Endothelial cell of umbilical vein (primary cell): Measurements from ENCODE around the gene CAMTA1. TPM values are rescaled to one million over a fixed set of nuclear protein-coding genes. Genes with fewer than 3 reads are reported as not detected.

Experiments used
- BruUV-seq: library from RNA; stranded (reverse); fragments of 400-500 nt; replicated peaks from 2 replicates; lab custom pipeline; 2021; lab: Mats Ljungman, UMichigan
- CTCF ChIA-PET: fragments of 300-600, 350-600 bp; sonication (Branson Sonifier 250); formaldehyde crosslinking; loops from one replicate; lab custom pipeline; 2021; ENCODE audit warnings: antibody characterized with exemption, inconsistent platforms; lab: Charles Lee
- POLR2A ChIA-PET: fragments of 300-600, 350-600 bp; sonication (Branson Sonifier 250); formaldehyde crosslinking; loops from one replicate; lab custom pipeline; 2021; ENCODE audit warnings: antibody characterized with exemption, inconsistent platforms; lab: Charles Lee
- DNase-seq: peaks from one replicate; pipeline ENCODE4 v3.0.0-alpha.2; 2011; ENCODE audit warnings: low read depth, low spot score
- FAIRE-seq: peaks from 2 replicates; lab custom pipeline; 2011; peaks lifted over from hg19 to GRCh38; lab: Jason Lieb, UNC
- H2AFZ ChIP-seq: 2 replicates; pipeline ENCODE4 v1.6.0; 2012; ENCODE audit warnings: low read depth, low read length, control low read depth, inconsistent platforms
- H3K27ac ChIP-seq: 2 replicates; pipeline ENCODE4 v1.5.1; 2011; ENCODE audit warnings: low read depth, mild to moderate bottlenecking, control low read depth, low read length, moderate library complexity; ENCODE audit not compliant: insufficient read depth
- H3K27me3 ChIP-seq, 2 experiments: 2 replicates each; pipeline versions ENCODE4 v1.6.0 to v1.6.1; 2011; ENCODE audit warnings: low read length in 2 of 2, mixed read lengths in 1 of 2; ENCODE audit not compliant: control insufficient read depth in 2 of 2, insufficient read depth in 2 of 2
- H3K36me3 ChIP-seq, 2 experiments: 2 replicates in 1 of 2; 3 replicates in 1 of 2; pipeline ENCODE4 v1.5.1; 2011; ENCODE audit warnings: low read length in 2 of 2, mild to moderate bottlenecking in 1 of 2, moderate library complexity in 1 of 2; ENCODE audit not compliant: control insufficient read depth in 2 of 2, insufficient read depth in 2 of 2; ENCODE audit errors: extremely low read depth in 1 of 2
- H3K4me1 ChIP-seq: 3 replicates; pipeline ENCODE4 v1.5.1; 2011; ENCODE audit warnings: mild to moderate bottlenecking, low read length; ENCODE audit not compliant: control insufficient read depth, insufficient read depth; ENCODE audit errors: extremely low read depth
- H3K4me2 ChIP-seq: 2 replicates; pipeline ENCODE4 v1.6.1; 2011; ENCODE audit warnings: low read length, control low read depth, mixed read lengths; ENCODE audit not compliant: insufficient read depth
- H3K4me3 ChIP-seq, 3 experiments: fragments of 200-600 bp in 1 of 3; sonication (generic), shearing (Covaris generic) in 1 of 3; replicated peaks in 1 of 3; 2 replicates each; pipeline ENCODE4 v1.5.1; 2011 to 2016; ENCODE audit warnings: control low read depth in 3 of 3, low read length in 3 of 3, mild to moderate bottlenecking in 2 of 3, inconsistent platforms in 1 of 3, low read depth in 1 of 3, moderate library complexity in 1 of 3; ENCODE audit not compliant: insufficient read depth in 1 of 3
- H3K79me2 ChIP-seq: 2 replicates; pipeline ENCODE4 v1.6.0; 2012; ENCODE audit warnings: low read length, inconsistent platforms; ENCODE audit not compliant: control insufficient read depth, insufficient read depth
- H3K9ac ChIP-seq: replicated peaks from 2 replicates; pipeline ENCODE3; 2011; ENCODE audit warnings: low read length, control low read depth; ENCODE audit not compliant: insufficient read depth; ENCODE audit errors: extremely low read depth
- H3K9me1 ChIP-seq: replicated peaks from 3 replicates; pipeline ENCODE4 v1.6.0; 2011; ENCODE audit warnings: mild to moderate bottlenecking, low read length; ENCODE audit not compliant: control insufficient read depth, insufficient read depth; ENCODE audit errors: extremely low read depth
- H3K9me3 ChIP-seq: replicated peaks from 2 replicates; pipeline ENCODE4 v1.5.1; 2012; ENCODE audit warnings: low read length, inconsistent platforms; ENCODE audit not compliant: control insufficient read depth, insufficient read depth
- H4K20me1 ChIP-seq: replicated peaks from 2 replicates; pipeline ENCODE3; 2011; ENCODE audit warnings: mild to moderate bottlenecking, low read length; ENCODE audit not compliant: control insufficient read depth, insufficient read depth; ENCODE audit errors: extremely low read depth
- EZH2 ChIP-seq: IDR thresholded peaks from 2 replicates; pipeline ENCODE4 v1.6.1; 2012; ENCODE audit warnings: borderline replicate concordance, low read depth, mild to moderate bottlenecking, moderate library complexity, low read length, inconsistent platforms; ENCODE audit not compliant: severe bottlenecking
- FOS ChIP-seq: IDR thresholded peaks from 2 replicates; pipeline ENCODE4 v1.6.1; 2011; ENCODE audit warnings: mild to moderate bottlenecking, low read length, moderate library complexity, borderline replicate concordance; ENCODE audit not compliant: insufficient read depth
- GATA2 ChIP-seq: IDR thresholded peaks from 2 replicates; pipeline ENCODE4 v1.7.0; 2011; ENCODE audit warnings: low read depth, mild to moderate bottlenecking, moderate library complexity, mixed read lengths, low read length; ENCODE audit not compliant: insufficient read length, insufficient read depth
- JUN ChIP-seq: IDR thresholded peaks from 2 replicates; pipeline ENCODE4 v1.6.1; 2011; ENCODE audit warnings: borderline replicate concordance, low read depth; ENCODE audit not compliant: insufficient read length, insufficient read depth
- MYC ChIP-seq: IDR thresholded peaks from one replicate; pipeline ENCODE4 v1.6.1; 2011; ENCODE audit warnings: mild to moderate bottlenecking, low read depth, low read length
- POLR2A ChIP-seq: IDR thresholded peaks from 2 replicates; pipeline ENCODE4 v1.6.1; 2012; ENCODE audit warnings: low read depth, mild to moderate bottlenecking, control low read depth, low read length
- POLR2AphosphoS5 ChIP-seq: IDR thresholded peaks from 2 replicates; pipeline ENCODE4 v1.6.1; 2012; ENCODE audit warnings: low read depth, mild to moderate bottlenecking, control low read depth, low read length, moderate library complexity; ENCODE audit not compliant: insufficient read depth
- dilution Hi-C: fragments of 300-500 bp; cut with MboI; formaldehyde crosslinking; loops from one replicate; pipeline ENCODE4 v1.15.0; 2019; ENCODE audit warnings: low sequenced_read_pairs; ENCODE audit not compliant: extremely low pct_ligation_motif_present
- intact Hi-C: fragments of 100-400 bp; cut with micrococcal nuclease; formaldehyde crosslinking; loops from one replicate; pipeline ENCODE4 v1.10.0; 2022
- polyA plus RNA-seq, 4 experiments: library from polyadenylated mRNA; depleted of rRNA in 3 of 4; stranded (reverse) in 3 of 4; unstranded in 1 of 4; fragments of >200 nt; gene quantifications; 2 replicates each; pipeline versions ENCODE4 v1.2.1 to v1.2.3, GENCODE V29; 2011 to 2012; ENCODE audit warnings: missing spikeins in 1 of 4
- total RNA-seq: library from RNA; stranded (reverse); gene quantifications from 2 replicates; pipeline ENCODE4 v1.2.3, GENCODE V29; 2021
- TF ChIP-seq, protein P1 (sequence below), 2 donors: IDR thresholded peaks; 1 replicate in 1 of 2; 2 replicates in 1 of 2; pipeline ENCODE4 v1.5.1; 2011; ENCODE audit warnings: low read length in 2 of 2, mild to moderate bottlenecking in 2 of 2, moderate library complexity in 2 of 2, control low read depth in 1 of 2, inconsistent platforms in 1 of 2, low read depth in 1 of 2; ENCODE audit not compliant: insufficient read depth in 1 of 2; ENCODE audit errors: extremely low read depth in 1 of 2
- TF ChIP-seq, protein P2 (sequence below): IDR thresholded peaks from 2 replicates; pipeline ENCODE4 v1.6.1; 2011; ENCODE audit not compliant: insufficient read depth, insufficient read length

The CAMTA1 gene
- total and polyA plus RNA-seq, 2 donors (not counting 3 experiments of a cell fraction or from before 2014, with no cell fraction given), result 50.8 to 92.7 TPM

- dilution Hi-C loops, result no loop called here
- H3K9me1 ChIP-seq, result no peaks in the 10 kb centered on the region
- no peak overlapping the region for H2AFZ ChIP-seq
- FAIRE-seq (no peak), DNase-seq (no peak)
- BruUV-seq, result no TSS peak
- no peak overlapping the region for H3K27ac ChIP-seq
- H3K4me3 ChIP-seq, result no peak overlapping the region
- H3K79me2 ChIP-seq, result no peaks in the 10 kb centered on the region
- TF ChIP-seq GATA2 (no peak), POLR2A (no peak), POLR2AphosphoS5 (no peak), EZH2 (no peak), JUN (no peak), FOS (no peak), MYC (no peak)
- TF ChIP-seq, protein P1, sequence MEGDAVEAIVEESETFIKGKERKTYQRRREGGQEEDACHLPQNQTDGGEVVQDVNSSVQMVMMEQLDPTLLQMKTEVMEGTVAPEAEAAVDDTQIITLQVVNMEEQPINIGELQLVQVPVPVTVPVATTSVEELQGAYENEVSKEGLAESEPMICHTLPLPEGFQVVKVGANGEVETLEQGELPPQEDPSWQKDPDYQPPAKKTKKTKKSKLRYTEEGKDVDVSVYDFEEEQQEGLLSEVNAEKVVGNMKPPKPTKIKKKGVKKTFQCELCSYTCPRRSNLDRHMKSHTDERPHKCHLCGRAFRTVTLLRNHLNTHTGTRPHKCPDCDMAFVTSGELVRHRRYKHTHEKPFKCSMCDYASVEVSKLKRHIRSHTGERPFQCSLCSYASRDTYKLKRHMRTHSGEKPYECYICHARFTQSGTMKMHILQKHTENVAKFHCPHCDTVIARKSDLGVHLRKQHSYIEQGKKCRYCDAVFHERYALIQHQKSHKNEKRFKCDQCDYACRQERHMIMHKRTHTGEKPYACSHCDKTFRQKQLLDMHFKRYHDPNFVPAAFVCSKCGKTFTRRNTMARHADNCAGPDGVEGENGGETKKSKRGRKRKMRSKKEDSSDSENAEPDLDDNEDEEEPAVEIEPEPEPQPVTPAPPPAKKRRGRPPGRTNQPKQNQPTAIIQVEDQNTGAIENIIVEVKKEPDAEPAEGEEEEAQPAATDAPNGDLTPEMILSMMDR (IDR thresholded peaks at IDR 0.05; ENCODE audit: extremely low read depth in 1 of 2, insufficient read depth in 1 of 2, low read depth in 1 of 2, low read length in 2 of 2), result no peak
- TF ChIP-seq, protein P2, sequence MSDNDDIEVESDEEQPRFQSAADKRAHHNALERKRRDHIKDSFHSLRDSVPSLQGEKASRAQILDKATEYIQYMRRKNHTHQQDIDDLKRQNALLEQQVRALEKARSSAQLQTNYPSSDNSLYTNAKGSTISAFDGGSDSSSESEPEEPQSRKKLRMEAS, result no peak
- no peak overlapping the region for H3K9ac ChIP-seq
- no peaks in the 10 kb centered on the region for H3K9me3 ChIP-seq
- ChIA-PET POLR2A (no interaction called here), CTCF (interaction anchor here (2.0 kb wide), 1 partner anchor 21 kb away, joined by 7 read pairs; no protein-coding TSS in a partner anchor)
- no peaks in the 10 kb centered on the region for H3K36me3 ChIP-seq
- no peaks in the 10 kb centered on the region for H3K4me1 ChIP-seq
- H3K27me3 ChIP-seq, result no peaks in the 10 kb centered on the region
- intact Hi-C loops, result no loop called here
- H3K4me2 ChIP-seq, result no peak overlapping the region
- H4K20me1 ChIP-seq, result no peaks in the 10 kb centered on the region
Observed at GRCh38 chr1:7690076-7690475, 904.8 kb downstream of the CAMTA1 start.
